GM12875 (cell line): ENCODE results near the gene HMOX1.
"Not testable (repeated sequence)": the region's sequence is repeated elsewhere in the genome, so short reads cannot be mapped to it uniquely, and the experiment has no call there.

ENCODE experiments used
- H3K4me3 ChIP-seq: one replicate; pipeline ENCODE4 v1.5.1; 2011; ENCODE audit warnings: low read depth, low read length, control low read depth
- TF ChIP-seq, protein P1 (sequence below): IDR thresholded peaks from 2 replicates; pipeline ENCODE4 v1.5.1; 2011; ENCODE audit warnings: low read depth, mild to moderate bottlenecking, control low read depth, inconsistent platforms, low read length, moderate library complexity, borderline replicate concordance; ENCODE audit not compliant: insufficient read depth

HMOX1 gene

DNA sequence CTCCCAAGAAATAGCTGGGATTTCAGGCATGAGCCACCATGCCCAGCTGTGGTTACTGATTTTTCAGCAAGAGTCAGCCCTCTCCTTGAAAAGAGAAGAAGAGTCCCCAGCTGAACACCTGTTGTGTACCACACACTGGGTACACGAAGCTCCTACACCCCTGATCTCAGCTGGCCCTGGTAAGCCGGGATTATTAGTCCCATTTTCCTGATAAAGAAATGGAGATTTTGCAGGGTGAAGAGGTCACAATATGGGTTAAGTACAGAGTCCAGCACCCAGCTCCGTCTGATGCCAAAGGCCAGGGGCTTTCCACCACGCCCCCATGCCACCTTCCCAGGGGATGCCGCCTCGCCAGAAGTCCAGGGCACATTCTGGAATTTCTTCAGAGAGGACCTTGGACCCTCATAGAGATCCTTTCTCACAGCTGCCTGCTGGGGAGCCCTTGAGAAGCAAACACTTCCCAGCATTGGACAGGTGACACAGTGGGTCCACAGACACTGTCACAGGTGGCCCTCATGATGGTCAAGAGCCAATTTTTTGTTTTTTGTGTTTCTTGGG, 19.8 kb upstream of the HMOX1 start:
- H3K4me3 ChIP-seq = no peak overlapping the region
- TF ChIP-seq, protein P1, sequence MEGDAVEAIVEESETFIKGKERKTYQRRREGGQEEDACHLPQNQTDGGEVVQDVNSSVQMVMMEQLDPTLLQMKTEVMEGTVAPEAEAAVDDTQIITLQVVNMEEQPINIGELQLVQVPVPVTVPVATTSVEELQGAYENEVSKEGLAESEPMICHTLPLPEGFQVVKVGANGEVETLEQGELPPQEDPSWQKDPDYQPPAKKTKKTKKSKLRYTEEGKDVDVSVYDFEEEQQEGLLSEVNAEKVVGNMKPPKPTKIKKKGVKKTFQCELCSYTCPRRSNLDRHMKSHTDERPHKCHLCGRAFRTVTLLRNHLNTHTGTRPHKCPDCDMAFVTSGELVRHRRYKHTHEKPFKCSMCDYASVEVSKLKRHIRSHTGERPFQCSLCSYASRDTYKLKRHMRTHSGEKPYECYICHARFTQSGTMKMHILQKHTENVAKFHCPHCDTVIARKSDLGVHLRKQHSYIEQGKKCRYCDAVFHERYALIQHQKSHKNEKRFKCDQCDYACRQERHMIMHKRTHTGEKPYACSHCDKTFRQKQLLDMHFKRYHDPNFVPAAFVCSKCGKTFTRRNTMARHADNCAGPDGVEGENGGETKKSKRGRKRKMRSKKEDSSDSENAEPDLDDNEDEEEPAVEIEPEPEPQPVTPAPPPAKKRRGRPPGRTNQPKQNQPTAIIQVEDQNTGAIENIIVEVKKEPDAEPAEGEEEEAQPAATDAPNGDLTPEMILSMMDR = no peak

DNA sequence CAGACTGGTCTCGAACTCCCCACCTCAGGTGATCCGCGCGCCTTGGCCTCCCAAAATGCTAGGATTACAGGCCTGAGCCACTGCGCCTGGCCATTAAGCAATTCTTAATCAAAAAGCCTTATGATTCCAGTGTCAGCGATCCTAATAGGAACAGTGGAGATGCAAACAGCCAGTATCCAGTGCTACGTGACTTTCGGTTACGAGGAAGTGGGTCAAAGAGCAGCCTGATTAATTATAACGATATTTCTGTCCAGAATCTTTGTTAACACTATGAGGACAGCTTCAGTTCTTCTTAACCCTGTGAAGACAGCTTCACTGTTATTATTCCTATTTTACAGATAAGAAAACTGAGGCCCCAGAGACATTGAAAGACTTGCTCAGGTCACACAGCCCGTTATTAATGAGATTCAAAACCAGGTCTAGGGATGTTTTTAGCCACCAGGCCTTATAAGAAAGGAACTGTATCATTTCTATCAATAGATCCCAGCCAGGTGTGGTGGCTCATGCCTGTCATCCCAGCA, 17.3 kb upstream of the HMOX1 start:
- TF ChIP-seq, protein P1 = no peak

DNA sequence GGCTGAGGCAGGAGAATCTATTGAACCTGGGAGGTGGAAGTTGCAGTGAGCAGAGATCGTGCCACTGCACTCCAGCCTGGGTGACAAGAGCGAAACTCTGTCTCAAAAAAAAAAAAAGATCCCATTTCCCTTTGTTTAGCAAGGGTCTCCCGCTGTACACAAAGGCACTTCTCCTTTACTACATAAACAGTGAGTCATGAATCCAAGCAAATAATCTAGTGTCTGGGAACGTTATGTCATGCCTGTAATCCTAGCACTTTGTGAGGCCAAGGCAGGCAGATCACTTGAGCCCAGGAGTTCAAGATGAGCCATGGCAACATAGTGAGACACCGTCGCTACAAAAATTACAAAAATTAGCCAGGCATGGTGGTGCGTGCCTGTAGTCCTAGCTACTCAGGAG, 16.7 kb upstream of the HMOX1 start:
- H3K4me3 ChIP-seq = not testable (repeated sequence)

More for the DNA sequence above, 17.3 kb upstream of the HMOX1 start:
- H3K4me3 ChIP-seq = no peak overlapping the region

DNA sequence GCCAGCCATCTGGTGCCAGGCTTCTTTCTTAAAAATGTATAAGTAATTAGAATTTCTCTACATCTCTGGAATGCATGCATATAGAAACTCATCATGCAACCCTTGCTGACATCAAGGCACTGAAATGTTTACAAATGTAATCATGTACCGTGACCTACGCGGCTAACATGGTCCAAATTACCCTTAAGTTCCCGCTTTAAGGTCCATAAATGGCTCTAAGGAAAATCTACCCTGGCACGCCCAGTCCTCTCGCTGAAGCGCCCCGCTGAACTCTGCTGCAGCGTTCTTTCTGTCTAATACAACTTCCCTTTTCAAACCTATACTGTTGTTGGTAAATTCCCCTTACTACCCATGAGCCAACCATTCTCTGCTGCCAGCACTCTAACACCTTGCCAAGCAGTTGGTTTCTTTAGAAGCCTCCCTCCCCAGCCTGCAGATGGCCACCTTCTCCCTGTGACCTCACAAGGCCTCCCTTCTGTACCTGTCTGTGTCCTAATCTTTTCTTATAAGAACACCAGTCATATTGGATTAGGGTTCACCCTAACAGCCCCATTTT, 13.5 kb upstream of the HMOX1 start:
- TF ChIP-seq, protein P1 = no peak
- H3K4me3 ChIP-seq = no peak overlapping the region

DNA sequence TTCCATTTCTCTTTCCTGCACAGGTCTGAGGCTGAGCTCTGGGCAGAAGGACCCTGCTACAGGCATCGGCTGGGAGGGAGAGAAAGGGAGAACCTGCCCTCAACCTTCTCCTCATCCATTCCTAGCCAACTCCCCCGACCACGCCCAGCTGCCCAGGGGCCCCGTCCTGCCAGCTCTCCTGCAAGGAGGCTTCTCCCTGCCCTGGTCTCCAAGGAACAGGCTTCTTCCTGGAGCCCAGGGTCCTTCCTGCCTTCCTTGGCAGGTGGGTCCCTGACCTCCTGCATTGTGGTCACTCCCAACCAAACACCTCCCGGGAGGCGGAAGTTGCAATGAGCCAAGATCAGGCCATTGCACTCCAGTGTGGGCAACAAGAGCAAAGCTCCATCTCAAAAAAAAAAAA, 12.5 kb upstream of the HMOX1 start:
- TF ChIP-seq, protein P1 = no peak

DNA sequence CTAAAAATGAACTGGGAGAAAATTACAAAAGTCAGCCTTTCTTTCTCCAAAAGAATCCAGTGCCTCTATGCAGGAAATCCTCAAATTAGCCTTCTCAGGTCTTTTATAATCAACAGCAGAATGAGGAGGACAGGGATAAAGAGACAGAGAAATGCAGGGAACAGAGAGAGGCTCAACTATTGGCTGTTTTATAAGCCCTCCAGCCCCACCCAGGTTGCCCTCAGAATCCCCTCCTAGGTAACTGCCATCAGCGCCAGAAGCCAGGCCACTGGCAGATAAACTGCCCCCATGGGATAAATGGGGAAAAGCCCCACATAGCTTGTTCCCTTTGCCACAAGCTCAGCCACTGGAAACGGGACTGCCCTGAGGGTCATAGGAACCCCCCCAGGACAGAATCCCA, 10.9 kb upstream of the HMOX1 start:
- H3K4me3 ChIP-seq = no peak overlapping the region
- TF ChIP-seq, protein P1 = no peak

More for the DNA sequence above, 12.5 kb upstream of the HMOX1 start:
- H3K4me3 ChIP-seq = no peak overlapping the region

DNA sequence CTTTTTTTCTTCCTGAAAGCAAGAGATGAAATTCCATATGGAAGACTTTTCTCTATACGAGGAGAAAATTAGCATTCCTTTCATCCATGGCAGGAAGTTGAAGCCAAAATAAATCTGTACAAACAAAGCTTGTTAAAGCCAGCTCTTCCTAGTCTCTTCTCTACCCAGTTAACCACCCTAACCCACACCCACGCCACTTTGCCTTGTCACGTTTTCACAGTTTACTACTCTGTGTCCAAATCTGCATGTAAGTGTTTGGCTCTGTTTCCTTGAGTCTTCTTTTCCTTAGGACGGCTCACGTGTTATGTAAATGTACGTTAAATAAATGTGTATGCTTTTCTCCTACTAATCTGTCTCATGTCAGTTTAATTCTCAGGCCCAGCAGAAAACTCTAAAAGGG, 7.1 kb upstream of the HMOX1 start:
- TF ChIP-seq, protein P1 = no peak
- no peak overlapping the region for H3K4me3 ChIP-seq

DNA sequence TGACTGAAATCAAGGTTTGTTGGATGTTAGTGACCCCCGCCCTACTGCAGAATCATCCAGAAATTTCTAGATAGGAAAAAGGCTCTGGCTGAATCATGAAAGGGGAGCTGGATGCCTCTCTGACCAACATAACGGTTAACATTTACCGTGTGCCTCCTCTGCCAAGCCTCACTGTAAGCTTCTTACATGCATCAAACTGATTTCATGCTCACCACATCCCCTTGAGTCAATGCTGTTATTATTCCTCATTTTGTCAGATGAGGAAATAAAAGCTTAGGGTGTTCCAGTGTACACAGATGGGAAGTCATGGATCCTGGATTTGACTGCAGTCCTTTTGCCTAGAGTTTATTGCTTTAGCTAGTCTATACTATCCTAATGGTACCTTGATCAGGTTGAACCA, 5.9 kb upstream of the HMOX1 start:
- H3K4me3 ChIP-seq = no peak overlapping the region
- TF ChIP-seq, protein P1 = no peak
